Neural crest cell (in vitro differentiated cells): ENCODE measurements around the gene CD47. TPM values are rescaled to one million over a fixed set of nuclear protein-coding genes. Genes with fewer than 3 reads are reported as not detected.

Source experiments
- DNase-seq: peaks from one replicate; pipeline ENCODE4 v3.0.0; 2021; ENCODE audit warnings: low read depth, mixed read lengths, low spot score
- H3K27ac Mint-ChIP-seq: one replicate; pipeline ENCODE4 v1.8.0; 2021; ENCODE audit warnings: mild to moderate bottlenecking, mixed read lengths; ENCODE audit not compliant: unreplicated experiment
- H3K27me3 Mint-ChIP-seq: 2 replicates; pipeline ENCODE4 v1.8.0; 2021; ENCODE audit warnings: low read depth, mild to moderate bottlenecking, mixed read lengths
- H3K36me3 Mint-ChIP-seq: 2 replicates; pipeline ENCODE4 v1.8.0; 2021; ENCODE audit warnings: low read depth, mild to moderate bottlenecking, mixed read lengths
- H3K4me1 Mint-ChIP-seq: 2 replicates; pipeline ENCODE4 v1.8.0; 2021; ENCODE audit warnings: mixed read lengths
- H3K4me3 Mint-ChIP-seq: one replicate; pipeline ENCODE4 v1.8.0; 2021; ENCODE audit warnings: mild to moderate bottlenecking, mixed read lengths
- H3K9me3 Mint-ChIP-seq: 2 replicates; pipeline ENCODE4 v1.8.0; 2021; ENCODE audit warnings: mixed read lengths
- total RNA-seq: library from RNA; stranded (reverse); gene quantifications from 2 replicates; pipeline ENCODE4 v1.2.1, GENCODE V29; 2021
- TF ChIP-seq, protein P1 (sequence below): fragments of 200-600 bp; sonication (generic); conservative IDR thresholded peaks from 2 replicates; pipeline ENCODE4 v1.5.0; 2021; ENCODE audit warnings: antibody characterized with exemption, mild to moderate bottlenecking

The CD47 gene
- total RNA-seq, 1 donor from 2014 or later, result 48.3 TPM

DNA sequence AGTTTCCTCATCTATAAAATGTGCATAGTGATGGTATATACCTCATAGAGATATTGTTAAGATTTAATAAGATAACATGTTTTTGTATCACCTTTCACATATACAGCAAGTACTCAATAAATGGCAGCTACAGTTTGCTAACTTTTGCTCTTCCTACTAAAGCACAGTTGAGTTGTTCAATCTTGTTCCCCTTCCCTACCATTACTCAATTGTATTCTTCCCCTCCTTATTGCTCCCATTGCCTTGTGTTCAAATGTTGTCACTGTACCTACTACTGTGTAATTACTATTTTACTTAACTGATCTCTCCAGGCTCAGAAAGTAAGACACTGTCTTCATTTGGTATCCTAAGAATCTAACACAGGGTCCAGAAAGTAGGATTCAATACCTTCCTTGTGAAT lies 5.5 kb downstream of the CD47 start:
- Mint-ChIP-seq H3K9me3 (no peaks in the 10 kb centered on the region), H3K36me3 (no peaks in the 10 kb centered on the region), H3K4me1 (peaks cover 11% of the 10 kb centered on the region), H3K27ac (no peak overlapping the region), H3K27me3 (no peaks in the 10 kb centered on the region), H3K4me3 (no peak overlapping the region)
- TF ChIP-seq, protein P1, sequence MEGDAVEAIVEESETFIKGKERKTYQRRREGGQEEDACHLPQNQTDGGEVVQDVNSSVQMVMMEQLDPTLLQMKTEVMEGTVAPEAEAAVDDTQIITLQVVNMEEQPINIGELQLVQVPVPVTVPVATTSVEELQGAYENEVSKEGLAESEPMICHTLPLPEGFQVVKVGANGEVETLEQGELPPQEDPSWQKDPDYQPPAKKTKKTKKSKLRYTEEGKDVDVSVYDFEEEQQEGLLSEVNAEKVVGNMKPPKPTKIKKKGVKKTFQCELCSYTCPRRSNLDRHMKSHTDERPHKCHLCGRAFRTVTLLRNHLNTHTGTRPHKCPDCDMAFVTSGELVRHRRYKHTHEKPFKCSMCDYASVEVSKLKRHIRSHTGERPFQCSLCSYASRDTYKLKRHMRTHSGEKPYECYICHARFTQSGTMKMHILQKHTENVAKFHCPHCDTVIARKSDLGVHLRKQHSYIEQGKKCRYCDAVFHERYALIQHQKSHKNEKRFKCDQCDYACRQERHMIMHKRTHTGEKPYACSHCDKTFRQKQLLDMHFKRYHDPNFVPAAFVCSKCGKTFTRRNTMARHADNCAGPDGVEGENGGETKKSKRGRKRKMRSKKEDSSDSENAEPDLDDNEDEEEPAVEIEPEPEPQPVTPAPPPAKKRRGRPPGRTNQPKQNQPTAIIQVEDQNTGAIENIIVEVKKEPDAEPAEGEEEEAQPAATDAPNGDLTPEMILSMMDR, result no peak
- DNase-seq, result no peak

DNA sequence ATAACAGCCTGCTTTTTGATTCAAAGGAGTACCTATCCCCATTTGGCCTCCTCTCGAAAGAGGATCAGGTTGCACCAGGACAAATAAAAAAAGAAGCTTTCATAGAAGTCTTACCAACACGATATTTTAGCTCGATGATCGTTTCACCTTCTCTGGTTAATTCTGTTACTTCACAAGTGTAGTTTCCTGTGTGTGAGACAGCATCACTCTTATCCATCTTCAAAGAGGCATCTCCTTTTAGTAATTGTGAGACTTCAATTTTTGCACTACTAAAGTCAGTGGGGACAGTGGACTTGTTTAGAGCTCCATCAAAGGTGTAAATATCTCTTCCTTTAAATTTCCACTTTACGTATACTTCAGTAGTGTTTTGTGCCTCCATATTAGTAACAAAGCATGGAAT lies 11.0 kb downstream of the CD47 start:
- TF ChIP-seq, protein P1, result no peak
- H3K9me3 Mint-ChIP-seq, result no peaks in the 10 kb centered on the region
- no peaks in the 10 kb centered on the region for H3K27me3 Mint-ChIP-seq
- H3K4me1 Mint-ChIP-seq, result no peaks in the 10 kb centered on the region
- H3K4me3 Mint-ChIP-seq, result no peak overlapping the region
- H3K36me3 Mint-ChIP-seq, result peaks cover 8% of the 10 kb centered on the region
- DNase-seq, result no peak
- H3K27ac Mint-ChIP-seq, result no peak overlapping the region

DNA sequence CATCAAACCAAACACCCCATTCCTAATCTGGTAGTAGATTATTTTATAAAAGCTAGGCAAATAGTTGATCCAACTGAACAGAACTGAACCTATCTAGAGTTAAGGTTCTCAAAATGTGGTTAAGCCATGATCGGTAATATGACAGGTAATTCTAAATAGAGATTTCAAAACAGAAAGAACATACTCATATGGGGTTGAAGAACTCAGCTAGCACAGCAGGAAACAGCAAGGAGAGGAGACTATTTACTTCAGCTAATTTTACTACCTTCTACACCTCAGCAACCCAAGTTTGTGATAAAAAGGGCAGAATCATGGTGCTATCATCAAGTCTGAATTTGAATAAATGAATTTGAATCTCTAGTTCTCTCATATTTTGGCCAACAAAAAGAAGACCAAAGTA lies 11.8 kb downstream of the CD47 start:
- no peaks in the 10 kb centered on the region for H3K9me3 Mint-ChIP-seq
- no peak overlapping the region for H3K27ac Mint-ChIP-seq
- H3K36me3 Mint-ChIP-seq, result peaks cover 8% of the 10 kb centered on the region
- no peaks in the 10 kb centered on the region for H3K27me3 Mint-ChIP-seq
- no peaks in the 10 kb centered on the region for H3K4me1 Mint-ChIP-seq
- no peak overlapping the region for H3K4me3 Mint-ChIP-seq
- TF ChIP-seq, protein P1, result no peak
- no peak for DNase-seq

DNA sequence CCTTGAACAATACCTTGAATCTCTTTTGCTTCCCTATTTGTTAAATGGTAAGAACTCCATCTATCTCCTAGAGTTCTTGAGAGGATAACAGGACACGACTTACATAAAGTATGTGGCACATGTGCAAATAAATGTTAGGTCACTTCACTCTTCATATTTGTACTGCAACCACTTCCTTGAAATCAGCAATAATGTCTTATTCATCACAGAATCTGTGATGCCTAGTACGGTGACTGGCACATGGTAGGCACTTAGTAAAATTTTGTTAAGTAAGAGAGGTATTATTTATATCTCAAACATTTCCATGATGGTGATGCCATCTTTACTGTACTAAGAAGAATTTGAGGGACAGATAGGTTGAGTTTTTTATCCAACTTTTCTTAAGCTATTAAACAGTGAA lies 14.3 kb downstream of the CD47 start:
- Mint-ChIP-seq H3K27ac (no peak overlapping the region), H3K27me3 (no peaks in the 10 kb centered on the region), H3K9me3 (no peaks in the 10 kb centered on the region), H3K36me3 (peaks cover 10% of the 10 kb centered on the region), H3K4me3 (no peak overlapping the region), H3K4me1 (no peaks in the 10 kb centered on the region)
- TF ChIP-seq, protein P1, result no peak
- DNase-seq, result no peak

DNA sequence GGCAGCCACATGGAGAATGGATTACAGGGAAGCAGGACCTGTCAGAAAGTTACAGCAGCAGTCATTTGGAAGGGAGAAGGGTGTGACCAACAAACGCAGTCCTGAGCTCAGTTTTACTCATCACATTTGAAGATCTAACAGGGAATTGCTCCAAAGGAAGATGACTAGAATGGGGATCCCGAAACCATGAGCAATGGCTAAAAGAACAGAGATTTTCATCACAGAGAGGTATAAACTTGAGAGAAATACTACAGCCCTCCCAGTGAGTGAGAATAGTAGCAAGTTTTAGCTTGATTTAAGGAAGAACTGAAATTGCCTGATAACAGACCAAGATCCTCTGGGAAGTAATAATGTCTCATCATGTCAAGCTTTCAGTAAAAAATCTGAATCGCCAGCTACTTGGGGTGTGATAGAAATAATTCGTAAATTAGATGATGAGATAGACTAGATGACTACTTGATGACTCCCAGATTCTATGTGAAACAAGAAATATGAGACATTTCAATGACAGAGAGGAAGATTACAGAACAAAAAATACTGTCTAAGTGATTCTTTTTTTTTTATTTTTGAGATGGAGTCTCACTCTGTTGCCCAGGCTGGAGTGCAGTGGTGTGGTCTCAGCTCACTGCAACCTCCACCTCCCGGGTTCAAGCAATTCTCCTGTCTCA lies 16.9 kb downstream of the CD47 start:
- Mint-ChIP-seq H3K9me3 (no peaks in the 10 kb centered on the region), H3K4me3 (no peak overlapping the region), H3K36me3 (peaks cover 8% of the 10 kb centered on the region), H3K27ac (no peak overlapping the region), H3K4me1 (no peaks in the 10 kb centered on the region), H3K27me3 (no peaks in the 10 kb centered on the region)
- DNase-seq, result no peak
- TF ChIP-seq, protein P1, result no peak
